HG02943 (cell line): ENCODE data around the gene IFNK.
"Not testable (repeated sequence)": the region's sequence is repeated elsewhere in the genome, so short reads cannot be mapped to it uniquely, and the experiment has no call there.

Experiments
- ATAC-seq: cut with Tn5 transposase; IDR thresholded peaks from one replicate; pipeline ENCODE4 v1.9.1; 2021; ENCODE audit warnings: mild to moderate bottlenecking, low read depth, moderate library complexity; ENCODE audit not compliant: unreplicated experiment

IFNK gene

GRCh38 chr9:27524236-27524635 is at the start of gene IFNK:
Gene IFNK, plus strand, starts transcription at chr9:27524290. Its CDS starts 47 bp downstream, at chr9:27524337.
- ATAC-seq = no peak

- no peak for ATAC-seq
These were observed 49.8 kb upstream of the IFNK start for GRCh38 chr9:27474305-27474704.

GRCh38 chr9:27475057-27475595 is 49.0 kb upstream of the IFNK start:
- ATAC-seq = no peak

- ATAC-seq = no peak
These were observed 47.1 kb upstream of the IFNK start for GRCh38 chr9:27476870-27477515.

GRCh38 chr9:27478322-27478721 is 45.8 kb upstream of the IFNK start:
- ATAC-seq = no peak

- ATAC-seq = no peak
These were observed 41.4 kb upstream of the IFNK start for GRCh38 chr9:27482709-27483108.

GRCh38 chr9:27483576-27483975 is 40.5 kb upstream of the IFNK start:
- no peak for ATAC-seq

- ATAC-seq = peak; percentile 86
These were observed 38.9 kb upstream of the IFNK start for GRCh38 chr9:27485158-27485557.

GRCh38 chr9:27487128-27487640 is 36.9 kb upstream of the IFNK start:
- ATAC-seq = no peak

- no peak for ATAC-seq
These were observed 36.2 kb upstream of the IFNK start for GRCh38 chr9:27487927-27488326.

GRCh38 chr9:27489087-27489876 is 34.8 kb upstream of the IFNK start:
- peak; percentile 62 for ATAC-seq

- ATAC-seq = no peak
These were observed 32.9 kb upstream of the IFNK start for GRCh38 chr9:27491154-27491553.

- no peak for ATAC-seq
These were observed 28.5 kb upstream of the IFNK start for GRCh38 chr9:27495480-27496134.

GRCh38 chr9:27496135-27496504 is 28.0 kb upstream of the IFNK start:
- no peak for ATAC-seq

GRCh38 chr9:27497883-27498417 is 26.1 kb upstream of the IFNK start:
- no peak for ATAC-seq

- no peak for ATAC-seq
These were observed 24.6 kb upstream of the IFNK start for GRCh38 chr9:27499451-27499850.

- not testable (repeated sequence) for ATAC-seq
These were observed 23.2 kb upstream of the IFNK start for GRCh38 chr9:27500902-27501301.

- no peak for ATAC-seq
These were observed 20.5 kb upstream of the IFNK start for GRCh38 chr9:27503623-27504022.

GRCh38 chr9:27504259-27504658 is 19.8 kb upstream of the IFNK start:
- ATAC-seq = no peak

- ATAC-seq = no peak
These were observed 18.3 kb upstream of the IFNK start for GRCh38 chr9:27505744-27506161.

- no peak for ATAC-seq
These were observed 17.1 kb upstream of the IFNK start for GRCh38 chr9:27506981-27507380.
